GM21381 (cell line): ENCODE data around the gene LYPD8.

Experiments used
- ATAC-seq: cut with Tn5 transposase; IDR thresholded peaks from one replicate; pipeline ENCODE4 v1.9.1; 2021; ENCODE audit warnings: mild to moderate bottlenecking, moderate library complexity; ENCODE audit not compliant: unreplicated experiment

Gene LYPD8

DNA sequence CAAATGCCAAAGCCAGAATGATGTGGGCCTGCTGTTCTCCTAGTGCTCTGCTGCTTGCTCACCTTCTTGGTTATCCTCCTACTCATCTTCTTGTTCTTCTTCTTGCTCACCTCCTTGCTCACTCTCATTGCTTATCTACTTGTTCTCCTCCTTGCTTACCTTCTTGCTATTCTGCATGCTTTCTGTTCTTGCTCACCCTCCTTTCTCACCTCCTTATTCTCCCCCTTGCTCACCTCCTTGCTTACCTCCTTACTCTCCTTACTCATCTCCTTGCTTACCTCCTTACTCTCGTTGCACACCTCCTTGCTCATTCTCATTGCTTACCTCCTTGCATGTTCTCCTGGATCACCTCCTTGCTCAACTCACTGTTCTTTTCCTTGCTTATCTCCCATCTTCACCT lies 52.8 kb downstream of the LYPD8 start, which contains the start of gene OR14I1:
Gene OR14I1, minus strand, starts transcription at position 53 of the 400 bp plus-strand sequence.
- no peak for ATAC-seq

DNA sequence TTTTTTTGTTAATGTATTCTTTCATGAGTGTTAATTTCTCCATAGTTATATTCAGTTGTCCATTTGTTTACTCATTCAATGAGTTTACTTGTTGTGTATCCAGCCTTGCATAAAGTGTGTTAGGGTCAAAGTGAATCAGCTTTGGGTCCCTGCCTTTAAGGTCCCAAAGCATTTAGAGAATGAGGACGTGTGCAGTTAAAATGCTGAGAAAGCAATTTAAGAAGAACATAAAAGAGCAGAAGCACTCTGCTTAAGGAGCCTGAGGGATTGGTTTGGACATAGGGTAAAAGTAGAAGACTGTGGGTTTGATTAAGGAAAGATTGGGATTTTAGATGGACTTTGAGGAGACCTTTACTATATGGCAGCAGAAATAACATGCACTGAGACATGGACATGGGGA lies 56.5 kb downstream of the LYPD8 start:
- ATAC-seq, result no peak

DNA sequence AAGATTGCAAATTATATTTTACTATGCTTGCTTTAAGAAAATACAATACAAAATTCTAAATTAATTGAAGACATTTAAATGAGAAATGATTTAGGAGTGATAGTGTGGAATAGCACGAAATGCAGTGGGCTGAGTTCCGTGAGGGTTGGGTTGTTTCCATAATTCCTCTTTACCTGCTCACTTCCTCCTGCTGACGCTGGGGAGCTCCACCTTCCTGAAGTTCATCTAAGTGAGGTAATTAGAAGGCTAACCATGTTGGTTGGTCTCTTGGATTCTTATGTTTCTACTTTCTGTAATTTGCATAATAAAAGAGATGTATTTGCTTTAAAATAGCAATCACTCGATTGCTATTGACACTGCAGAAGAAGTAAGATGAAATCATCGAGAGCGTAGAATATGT lies 57.7 kb downstream of the LYPD8 start:
- ATAC-seq, result no peak

DNA sequence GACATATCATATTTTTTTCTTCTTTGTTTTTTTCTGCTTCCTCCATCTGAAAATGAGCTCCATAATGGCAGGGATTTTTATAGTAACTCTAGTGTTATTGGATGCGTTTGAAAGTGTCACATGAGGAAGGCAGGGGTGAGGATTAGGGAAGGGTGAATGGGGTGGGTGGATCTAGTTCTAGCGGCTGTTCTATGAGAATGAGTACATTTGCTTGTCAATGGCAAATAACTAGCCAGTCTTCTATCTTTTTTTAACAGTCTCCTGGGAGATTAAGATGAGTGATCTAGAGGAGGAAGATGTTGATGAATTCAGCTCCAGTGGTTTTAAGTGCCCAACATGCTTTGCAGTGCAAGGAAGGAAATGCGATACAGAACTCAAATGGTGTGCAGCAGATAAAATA lies 58.8 kb downstream of the LYPD8 start:
- no peak for ATAC-seq

DNA sequence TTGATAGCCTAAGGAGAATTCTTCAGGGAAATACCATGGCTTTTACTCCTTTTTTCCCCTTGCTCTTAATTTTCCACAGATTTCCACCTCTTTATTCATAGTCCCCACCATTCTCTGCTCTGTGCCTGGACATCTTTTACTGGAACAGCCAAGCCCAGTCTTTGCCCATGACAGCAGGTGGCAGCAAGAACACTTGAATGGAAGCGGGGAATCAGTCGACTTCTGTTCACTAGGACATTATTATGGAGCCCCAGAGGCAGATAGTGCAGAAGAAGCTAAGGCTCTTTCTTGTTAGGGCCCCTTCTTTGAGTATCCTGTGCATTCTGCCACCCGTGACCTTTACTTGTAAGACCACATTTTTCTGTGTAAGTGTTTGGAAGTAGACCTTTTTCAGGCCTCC lies 59.3 kb downstream of the LYPD8 start:
- no peak for ATAC-seq

DNA sequence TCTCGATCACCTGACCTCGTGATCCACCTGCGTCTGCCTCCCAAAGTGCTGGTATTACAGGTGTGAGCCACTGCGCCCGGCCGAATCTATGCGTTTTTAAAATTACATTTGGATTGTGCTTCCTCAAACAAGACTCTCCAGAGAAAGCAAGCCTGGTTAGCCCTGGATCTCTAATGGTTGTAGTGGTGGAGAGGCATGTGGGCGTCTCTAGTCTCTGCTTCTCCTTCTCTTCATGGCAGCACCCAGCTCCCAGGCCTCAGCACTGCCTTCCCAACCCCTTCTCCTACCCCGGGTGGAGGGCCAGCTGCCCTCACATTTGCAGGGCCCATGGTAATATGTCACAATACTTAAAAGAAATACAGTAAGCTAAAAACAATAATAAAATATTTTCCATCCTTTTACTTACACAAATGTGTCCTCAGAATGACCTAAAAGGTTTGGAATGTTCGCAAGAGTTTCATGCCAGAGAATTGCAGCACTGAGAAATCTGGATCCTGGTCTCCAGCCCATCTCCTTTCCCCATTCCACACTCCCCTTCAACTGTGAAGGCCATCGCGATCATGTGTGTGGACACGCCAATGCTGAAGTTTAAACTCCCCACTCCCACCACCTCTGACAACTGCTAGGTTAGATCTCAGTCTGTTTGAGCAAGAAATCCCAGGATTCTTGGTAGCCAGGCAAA lies 60.0 kb downstream of the LYPD8 start:
- no peak for ATAC-seq

DNA sequence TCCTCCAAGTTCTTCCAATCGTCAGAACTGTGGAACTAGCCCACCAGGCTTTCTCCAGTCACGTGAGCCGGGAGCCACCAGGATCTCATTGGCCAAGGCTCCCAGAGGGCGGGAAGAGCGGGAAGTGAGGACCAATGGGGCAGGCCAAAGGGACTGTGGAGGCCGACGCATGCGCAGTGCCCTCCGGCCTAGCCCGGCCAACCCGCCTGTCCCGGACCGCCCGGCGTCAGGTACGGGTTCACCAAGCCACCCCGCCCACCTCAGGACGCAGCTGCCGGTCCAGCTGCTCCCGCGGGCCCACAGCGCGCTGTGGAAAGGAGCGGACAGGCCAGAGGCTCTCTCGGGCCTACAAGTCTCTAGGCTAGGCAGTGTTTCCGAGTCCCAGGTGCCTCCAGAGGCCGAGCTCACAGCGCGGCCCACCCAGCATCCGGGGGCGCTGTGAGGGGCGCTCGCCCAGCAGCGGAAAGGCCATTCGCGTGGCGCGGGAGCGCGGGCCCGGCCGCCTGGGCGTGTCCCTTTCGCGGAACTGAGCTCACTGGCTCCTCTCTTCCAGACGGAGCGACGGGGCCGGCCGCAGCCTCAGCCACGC lies 63.9 kb downstream of the LYPD8 start:
- no peak for ATAC-seq
